GM19467 (cell line): ENCODE measurements around the gene WDR70.
"Not testable (repeated sequence)": the region's sequence is repeated elsewhere in the genome, so short reads cannot be mapped to it uniquely, and the experiment has no call there.

ENCODE experiments used
- ATAC-seq: cut with Tn5 transposase; IDR thresholded peaks from one replicate; pipeline ENCODE4 v1.9.1; 2021; ENCODE audit warnings: mild to moderate bottlenecking, moderate library complexity; ENCODE audit not compliant: unreplicated experiment

WDR70 gene

DNA sequence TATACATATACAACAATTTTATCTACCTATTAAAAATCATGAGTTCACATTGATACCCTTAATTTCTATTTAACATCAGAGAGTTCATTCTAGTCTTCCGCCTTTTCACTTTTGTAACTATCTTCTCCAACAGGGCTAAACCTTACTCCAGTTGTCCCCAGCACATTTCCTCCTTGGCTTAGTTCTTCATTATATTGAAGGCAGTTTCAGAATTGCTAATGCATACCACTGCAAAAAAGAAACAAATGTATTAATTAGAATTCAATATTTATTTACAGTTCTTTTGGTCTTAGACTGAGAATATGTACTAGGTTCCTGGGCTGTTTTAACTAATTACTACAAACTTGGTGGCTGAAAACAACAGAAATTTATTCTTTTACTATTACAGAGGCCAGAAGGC, 132.5 kb downstream of the WDR70 start:
- no peak for ATAC-seq

DNA sequence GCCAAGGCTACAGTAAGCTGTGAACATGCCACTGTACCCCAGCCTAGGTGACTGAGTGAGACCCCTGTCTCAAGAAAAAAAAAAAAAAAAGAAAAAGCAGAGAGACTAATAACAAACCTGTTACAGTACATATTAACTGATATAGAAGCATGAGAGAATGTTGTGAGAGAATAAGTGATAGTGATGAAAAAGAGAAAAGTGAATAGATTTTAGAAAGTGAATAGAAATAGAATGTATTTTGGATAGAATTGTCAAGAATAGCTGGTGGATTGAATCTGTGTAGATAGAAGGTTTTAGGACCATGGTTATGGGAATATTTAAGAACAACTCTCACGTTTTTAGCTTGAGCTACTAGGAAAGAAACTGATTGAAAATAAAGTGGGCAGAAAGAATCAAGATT, 135.8 kb downstream of the WDR70 start:
- no peak for ATAC-seq

DNA sequence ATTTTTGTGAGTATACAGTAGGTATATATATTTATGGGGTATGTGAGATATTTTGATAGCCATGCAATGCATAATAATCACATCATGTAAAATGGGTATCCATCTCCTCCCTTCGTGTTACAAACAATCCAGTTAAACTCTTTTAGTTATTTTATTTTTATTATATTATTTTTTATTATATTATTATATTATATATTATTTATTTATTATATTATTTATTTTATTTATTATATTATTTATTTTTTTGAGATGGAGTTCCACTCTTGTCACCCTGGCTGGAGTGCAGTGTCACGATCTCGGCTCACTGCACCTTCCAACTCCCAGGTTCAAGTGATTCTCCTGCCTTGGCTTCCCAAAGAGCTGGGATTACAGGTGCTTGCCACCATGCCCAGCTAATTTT, 138.6 kb downstream of the WDR70 start:
- no peak for ATAC-seq

DNA sequence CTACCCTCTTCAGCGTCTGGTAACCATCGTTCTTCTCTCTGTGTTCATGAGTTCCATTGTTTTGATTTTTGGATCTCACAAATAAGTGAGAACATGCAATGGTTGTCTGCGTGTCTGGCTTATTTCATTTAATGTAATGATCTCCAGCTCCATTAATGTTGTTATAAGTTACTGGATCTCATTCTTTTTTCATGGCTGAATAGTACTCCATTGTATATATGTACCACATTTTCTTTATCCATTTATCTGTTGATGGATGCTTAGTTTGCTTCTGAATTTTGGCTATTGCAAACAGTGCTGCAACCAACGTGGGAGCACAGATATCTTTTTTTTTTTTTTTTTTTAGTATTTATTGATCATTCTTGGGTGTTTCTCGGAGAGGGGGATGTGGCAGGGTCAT, 139.2 kb downstream of the WDR70 start:
- ATAC-seq: not testable (repeated sequence)

DNA sequence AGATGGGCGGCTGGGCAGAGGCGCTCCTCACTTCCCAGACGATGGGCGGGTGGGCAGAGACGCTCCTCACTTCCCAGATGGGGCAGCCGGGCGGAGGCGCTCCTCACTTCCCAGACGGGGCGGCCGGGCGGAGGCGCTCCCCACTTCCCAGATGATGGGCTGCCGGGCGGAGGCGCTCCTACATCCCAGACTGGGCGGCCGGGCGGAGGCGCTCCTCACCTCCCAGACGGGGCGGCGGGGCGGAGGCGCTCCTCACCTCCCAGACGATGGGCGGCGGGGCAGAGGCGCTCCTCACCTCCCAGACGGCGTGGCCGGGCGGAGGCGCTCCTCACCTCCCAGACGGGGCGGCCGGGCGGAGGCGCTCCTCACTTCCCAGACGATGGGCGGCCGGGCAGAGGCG, 140.2 kb downstream of the WDR70 start:
- no peak for ATAC-seq

DNA sequence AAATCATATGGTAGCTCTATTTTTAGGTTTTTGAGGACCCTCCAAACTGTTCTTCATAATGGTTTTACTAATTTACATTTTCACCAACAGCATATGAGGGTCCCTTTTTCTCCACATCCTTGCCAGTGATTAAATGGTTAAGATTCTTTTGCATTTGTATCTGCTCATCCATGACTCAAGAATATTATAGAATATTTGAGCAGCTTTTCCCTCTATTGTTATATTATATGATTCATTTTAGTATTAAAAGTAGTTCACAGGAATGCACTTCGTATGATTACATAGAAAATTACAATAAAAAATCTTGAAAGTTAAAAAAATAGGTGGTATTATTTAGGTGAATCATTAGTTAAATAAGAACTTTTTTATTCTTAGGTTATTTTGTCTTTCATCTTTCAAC, 140.7 kb downstream of the WDR70 start:
- ATAC-seq: no peak

DNA sequence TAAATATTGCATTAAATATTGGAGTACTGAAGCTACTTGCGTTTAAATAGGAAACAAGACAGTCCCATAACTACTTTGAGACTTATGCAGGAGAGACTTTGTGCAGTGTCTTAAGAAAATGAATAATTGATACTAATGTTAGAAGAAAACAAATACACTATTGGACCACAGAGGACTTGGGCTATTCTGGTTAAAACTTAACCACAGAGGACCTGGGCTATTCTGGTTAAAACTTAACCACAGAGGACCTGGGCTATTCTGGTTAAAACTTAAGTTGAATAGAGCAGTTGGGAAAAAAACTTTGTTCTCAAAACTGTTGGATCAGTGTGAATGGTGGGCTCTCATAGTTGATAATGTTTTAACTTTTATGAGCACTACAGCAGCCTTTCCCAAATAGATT, 141.7 kb downstream of the WDR70 start:
- ATAC-seq: no peak

DNA sequence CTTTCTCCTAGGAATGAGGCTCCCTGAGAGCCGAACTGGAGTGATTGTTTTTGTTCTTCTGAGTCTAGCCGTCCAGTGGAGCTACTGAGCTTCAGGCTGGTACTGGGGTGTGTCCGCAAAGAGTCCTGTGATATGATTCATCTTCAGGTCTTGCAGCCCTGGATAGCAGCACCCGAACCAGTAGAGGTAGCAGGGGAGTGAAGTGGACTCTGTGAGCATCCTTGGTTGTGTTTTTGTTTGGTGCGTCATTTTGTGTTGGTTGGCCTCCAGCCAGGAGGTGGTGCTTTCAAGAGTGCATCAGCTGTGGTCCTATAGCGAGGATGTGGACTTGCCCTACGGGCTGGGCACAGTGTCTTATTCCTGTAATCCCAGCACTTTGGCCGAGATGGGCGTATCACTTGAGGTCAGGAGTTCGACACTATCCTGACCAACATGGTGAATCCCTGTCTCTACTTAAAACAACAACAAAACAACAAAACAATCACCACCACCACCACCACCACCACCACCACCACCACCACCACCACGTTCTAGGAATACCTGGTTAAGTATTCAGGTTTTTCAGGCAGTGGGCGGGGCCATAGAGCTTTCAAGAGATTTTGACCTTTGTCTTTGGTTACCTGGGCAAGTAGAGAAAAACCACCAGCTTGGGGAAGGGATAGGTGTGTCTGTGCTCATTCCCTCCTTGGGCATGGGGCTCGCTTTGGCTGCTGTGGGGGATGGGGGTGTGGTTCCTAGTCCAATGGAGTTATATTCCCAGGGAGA, 154.0 kb downstream of the WDR70 start:
- ATAC-seq: no peak

DNA sequence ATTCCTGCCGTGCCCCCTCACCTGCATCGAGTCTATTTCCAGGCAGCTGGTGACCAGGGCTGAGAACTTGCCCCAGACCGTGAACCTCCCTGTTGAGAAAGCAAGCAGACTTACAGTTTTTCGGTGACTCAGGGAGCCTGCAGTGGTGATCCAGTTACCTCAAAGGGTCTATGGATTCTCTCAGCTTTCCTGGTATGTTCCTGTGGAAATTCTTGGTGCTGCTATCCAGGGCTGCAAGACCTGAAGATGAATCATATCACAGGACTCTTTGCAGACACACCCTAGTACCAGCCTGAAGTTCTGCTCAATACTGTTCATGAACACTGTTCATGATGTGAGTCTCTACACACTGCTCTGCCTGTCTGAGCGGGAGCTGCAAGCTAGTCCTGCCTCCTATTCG, 154.7 kb downstream of the WDR70 start:
- no peak for ATAC-seq

DNA sequence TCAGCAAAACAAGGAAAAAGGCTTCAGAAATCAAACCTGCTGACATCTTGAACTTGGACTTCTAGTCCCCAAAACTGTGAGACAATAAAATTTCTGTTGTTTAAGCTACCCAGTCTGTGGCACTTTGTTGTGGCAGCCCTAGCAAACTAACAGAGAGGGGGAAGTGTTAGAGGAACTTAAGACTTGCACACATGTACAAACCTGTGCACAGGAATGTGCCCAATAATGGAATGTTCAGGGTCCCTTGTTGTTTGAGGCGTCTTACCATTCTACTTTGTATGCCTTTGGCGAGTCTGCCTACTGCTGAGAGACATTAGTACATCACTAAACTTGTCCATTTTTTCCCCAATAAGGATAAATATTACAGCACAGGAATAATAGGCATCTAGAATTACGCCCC, 160.3 kb downstream of the WDR70 start:
- no peak for ATAC-seq

DNA sequence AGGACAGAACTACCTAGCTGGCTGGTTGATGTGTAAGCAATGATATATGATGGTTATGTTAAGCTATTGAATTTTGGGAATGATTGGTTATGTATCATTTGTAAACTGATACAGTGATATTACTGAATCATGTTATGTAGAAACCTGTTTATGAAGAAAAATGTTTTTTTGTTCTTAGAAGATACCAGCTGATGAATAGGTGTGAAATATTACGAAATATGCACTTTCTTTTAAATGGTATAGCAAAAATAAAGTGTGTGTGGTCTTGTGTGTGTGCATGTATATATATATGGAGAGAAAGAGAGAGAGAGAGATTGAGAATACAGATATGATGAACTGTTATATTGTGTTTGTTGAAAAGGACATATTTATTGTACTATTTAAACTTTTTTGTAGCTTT, 164.1 kb downstream of the WDR70 start:
- no peak for ATAC-seq

DNA sequence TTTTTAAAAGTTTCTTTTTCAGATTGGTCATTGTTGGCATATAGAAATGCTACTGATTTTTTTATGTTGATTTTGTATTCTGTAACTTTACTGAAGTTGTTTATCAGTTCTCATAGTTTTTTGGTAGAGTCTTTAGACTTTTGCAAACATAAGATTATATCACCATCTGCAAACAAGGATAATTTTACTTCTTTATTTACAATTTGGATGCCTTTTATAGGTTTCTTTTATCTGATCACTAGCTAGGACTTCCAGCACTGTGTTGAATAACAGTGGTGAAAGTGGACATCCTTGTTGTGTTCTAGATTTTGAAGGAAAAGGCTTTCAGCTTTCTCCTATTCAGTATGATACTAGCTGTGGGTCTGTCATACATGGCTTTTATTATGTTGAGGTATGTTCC, 170.3 kb downstream of the WDR70 start:
- no peak for ATAC-seq

DNA sequence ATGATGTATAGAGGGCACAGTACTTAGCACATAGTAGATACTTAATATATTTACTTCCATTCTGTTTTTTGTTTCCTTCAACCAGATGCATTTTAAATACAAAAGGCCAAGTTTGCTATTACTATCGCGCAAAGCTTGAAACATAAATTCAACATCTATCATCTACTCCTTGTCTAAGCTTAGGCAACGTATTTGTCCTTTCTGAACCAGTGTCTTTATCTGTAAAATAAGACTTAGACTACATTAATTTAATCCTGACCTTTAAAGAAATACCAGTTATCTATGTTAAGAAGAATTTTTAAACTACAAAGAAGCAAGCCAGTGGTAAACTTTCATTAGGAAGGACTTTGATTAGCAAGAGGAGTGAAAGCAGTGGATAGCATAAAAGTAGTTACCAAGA, 173.0 kb downstream of the WDR70 start:
- no peak for ATAC-seq

DNA sequence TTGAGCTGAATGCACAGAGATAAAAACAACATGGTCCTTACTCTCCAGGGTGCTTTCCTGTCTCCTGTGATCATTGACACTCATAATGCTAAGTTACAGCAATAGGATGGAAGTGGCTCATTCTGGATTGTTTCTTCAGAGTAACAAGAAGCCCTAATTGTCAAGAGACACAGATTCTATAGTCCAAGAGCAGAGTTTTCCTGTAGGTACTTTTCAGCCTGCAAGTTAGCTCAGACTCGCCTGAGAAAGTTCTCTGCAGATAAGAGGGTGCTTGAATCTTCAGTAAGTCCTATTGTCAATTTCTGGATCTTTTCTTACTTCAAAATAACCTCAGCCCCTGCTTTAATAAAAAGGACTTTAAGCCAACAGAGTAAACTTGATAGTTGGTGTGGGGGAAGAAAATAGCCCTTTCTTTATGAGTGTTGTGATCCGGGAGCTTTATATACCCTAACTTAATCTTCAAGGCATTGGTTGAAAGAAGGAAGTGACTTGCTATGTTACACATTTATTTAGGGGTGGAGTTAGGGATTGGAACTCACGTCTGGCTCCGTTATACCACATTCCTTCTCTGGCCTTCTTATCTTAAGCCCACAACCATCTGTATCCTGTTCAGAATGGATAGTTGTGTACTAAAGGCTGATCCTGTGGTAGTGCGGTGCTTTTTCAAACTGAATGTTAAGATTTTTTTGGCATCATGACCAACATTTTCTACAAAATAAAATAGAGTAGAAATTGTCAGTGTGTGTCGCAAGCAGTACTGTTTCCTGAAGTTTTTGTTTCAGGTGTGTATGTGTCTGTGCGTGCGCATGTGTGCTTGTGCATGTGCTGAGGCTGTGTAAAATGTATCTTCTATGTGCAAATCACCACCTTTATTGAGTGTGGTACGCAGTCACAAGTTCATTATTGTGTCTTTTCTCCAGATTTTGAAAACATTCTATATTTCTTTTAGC, 173.9 kb downstream of the WDR70 start:
- ATAC-seq: no peak

DNA sequence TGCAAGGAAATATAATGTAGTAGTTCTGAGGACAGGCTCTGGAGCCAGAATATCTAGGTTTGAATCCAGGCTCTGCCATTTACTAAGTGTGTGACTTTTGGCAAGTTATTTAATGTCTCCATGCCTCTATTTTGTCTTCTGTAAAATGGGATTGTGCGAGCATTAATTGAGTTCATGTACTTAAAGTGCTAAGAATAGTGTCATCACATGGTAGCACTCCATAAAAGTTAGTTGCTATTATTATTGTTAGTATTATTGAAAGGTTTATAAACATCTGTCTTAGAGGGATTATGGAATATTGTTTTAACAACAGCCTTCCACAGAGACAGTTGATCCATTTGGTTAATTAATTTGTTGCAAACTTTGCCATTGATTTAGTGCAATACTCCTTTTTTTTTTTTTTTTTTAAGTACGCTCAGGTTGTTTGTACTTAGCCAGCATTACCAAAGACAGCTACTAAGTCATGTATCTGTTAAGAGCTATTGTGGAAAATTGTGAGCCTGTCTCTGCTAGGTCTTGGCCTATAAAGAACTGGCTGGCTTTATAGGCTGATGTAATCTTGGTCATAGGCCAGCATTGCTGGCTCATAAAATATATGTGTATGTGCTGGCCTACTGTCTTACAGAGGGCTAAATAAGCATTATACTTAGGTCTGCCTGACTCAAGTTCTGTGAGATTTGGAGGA, 174.7 kb downstream of the WDR70 start:
- no peak for ATAC-seq

DNA sequence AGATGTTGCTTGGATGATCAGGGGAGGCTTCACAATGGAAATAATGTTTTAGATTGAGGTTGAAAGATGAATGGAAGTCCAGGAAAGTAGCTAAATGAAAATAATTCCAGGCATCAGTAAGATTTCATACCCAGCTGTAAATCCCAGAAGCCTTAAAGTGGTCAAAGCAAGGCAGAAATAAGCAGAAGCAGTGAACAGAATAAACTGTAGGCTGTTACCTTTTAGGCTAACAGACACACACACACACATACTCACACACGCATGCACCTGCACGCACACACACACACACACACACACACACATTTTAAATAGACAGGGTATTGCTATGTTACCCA, 175.3 kb downstream of the WDR70 start:
- no peak for ATAC-seq

DNA sequence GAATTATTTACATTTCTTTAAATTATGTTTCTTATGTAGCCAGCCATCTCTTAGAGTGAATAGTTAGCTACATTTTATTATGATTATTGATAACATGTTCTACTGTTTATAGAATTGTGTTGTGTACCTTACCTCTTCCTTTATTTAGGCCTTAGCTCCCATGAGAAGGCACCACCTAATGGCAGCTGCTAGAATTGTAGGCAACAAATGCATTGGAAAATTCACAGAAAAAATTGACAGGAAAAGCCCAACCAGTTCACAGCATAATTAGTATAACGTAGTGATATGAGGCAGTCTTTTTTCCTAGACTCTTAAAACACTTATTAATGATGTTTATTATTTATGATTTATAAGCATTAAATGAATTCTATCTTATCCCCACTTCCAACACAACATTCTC, 175.8 kb downstream of the WDR70 start:
- no peak for ATAC-seq

DNA sequence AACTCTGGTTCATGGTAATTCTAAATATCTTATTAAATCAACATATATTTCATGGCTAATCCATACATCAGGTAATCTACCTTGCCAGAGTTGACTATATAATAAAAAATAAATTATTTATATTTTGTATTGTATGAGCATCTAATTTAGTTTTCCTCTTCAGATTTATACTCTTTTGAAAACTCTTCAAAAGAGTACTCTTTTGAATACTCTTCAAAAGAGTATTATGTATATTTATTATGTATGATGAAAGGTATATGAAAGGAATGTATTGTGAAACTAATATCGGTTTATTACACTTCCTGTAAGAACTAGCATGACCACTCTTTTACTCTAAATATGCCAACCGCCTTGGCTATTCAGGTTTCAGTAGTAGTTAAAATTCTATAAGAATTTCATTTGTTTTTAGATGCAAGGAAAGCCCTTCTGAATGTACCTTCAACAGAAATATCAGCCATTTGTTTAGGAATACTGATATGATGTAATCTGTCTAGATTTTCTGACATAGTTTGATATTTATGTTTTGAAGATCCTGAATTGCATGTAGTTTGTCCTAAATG, 178.7 kb downstream of the WDR70 start:
- ATAC-seq: no peak

DNA sequence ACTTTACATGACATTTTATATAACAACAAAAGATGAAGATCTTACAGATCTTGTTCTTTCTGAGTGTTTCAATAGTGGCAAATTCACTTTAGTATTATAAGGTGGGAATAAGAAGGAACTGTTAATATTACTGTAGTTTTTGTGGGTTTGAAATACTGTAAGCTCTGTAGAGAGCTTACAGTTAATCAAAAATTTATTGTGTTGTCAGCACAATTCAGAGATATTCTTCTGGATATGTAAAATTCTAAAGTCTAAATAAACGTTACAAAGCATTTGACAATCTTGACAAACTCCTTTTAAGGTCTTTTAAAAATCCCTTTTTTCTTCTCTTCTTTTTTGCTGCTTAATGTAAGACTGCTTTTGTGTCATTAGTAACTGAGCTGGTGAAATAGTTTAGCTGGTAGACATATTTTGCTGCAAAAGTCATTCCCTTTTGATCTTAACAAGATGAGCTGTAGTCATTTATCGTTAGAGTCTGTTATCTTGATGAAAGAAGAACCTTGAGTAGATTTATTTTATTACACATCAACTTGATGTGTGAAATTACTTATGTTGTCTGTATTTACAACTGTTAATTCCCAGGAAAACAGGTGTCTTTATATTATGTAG, 186.0 kb downstream of the WDR70 start:
- ATAC-seq: no peak

DNA sequence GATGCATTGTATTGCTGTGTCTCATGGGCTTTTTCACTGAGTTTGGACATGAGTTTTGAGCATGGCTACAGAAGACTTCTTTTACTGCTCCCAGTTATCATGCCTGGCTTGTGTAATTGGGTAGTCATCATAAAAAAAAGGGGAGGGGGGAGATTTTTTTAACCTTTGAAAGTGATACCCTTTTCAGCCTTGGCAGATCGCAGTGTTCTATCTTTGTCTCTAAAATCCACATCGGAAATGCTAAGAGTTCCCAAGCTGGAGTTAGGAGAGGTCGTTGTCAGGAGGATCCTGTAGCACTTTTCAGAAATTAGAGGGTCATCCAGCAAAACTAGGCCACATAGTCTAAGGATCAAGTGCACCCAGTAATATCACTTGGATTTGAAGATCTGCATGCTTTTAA, 188.4 kb downstream of the WDR70 start:
- no peak for ATAC-seq
